Measurements from ENCODE around the gene NISCH. TPM values are rescaled to one million over a fixed set of nuclear protein-coding genes. Genes with fewer than 3 reads are reported as not detected.

Gene NISCH
- total and polyA plus RNA-seq, 2 of the 8 experiments (the other 6 are each of a cell fraction or from before 2014, with no cell fraction given) = 71.2 to 71.9 TPM

DNA sequence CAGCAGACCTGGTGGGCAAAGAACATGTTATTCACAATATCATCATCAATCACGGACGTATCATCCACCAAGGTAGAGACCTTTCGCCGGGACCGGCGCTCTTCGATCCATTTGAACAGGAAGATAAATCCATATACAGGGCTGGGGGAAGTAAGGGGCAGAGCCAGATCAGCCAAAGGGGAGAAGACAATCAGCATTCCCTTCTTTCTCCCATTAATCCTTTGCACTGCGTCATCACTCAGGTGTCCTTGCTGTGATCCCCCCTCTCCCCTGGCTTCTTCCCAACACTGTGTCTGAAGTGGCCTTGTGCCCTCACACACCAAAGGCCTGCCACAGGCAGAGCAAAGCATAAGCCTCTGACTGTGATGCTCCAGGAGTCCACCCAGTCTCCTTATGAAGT, 46.9 kb upstream of the NISCH start (continued):
- TF ChIP-seq RXRA (IDR thresholded peaks at IDR 0.05; ENCODE audit: insufficient read depth, low read depth, low read length) (no peak), ASH2L (IDR thresholded peaks at IDR 0.05; ENCODE audit: low read length) (no peak), GABPA (IDR thresholded peaks at IDR 0.05; ENCODE audit: borderline replicate concordance, insufficient read depth, low read length) (no peak), SP2 (IDR thresholded peaks at IDR 0.05; ENCODE audit: low read length) (no peak), BCL11A (IDR thresholded peaks at IDR 0.05; ENCODE audit: low read depth in 2 of 2, low read length in 2 of 2) (no peak), POLR2A (IDR thresholded peaks at IDR 0.05; ENCODE audit: control extremely low read depth in 1 of 2, low read depth in 2 of 2, low read length in 2 of 2) (no peak)
- TF ChIP-seq, protein P1, sequence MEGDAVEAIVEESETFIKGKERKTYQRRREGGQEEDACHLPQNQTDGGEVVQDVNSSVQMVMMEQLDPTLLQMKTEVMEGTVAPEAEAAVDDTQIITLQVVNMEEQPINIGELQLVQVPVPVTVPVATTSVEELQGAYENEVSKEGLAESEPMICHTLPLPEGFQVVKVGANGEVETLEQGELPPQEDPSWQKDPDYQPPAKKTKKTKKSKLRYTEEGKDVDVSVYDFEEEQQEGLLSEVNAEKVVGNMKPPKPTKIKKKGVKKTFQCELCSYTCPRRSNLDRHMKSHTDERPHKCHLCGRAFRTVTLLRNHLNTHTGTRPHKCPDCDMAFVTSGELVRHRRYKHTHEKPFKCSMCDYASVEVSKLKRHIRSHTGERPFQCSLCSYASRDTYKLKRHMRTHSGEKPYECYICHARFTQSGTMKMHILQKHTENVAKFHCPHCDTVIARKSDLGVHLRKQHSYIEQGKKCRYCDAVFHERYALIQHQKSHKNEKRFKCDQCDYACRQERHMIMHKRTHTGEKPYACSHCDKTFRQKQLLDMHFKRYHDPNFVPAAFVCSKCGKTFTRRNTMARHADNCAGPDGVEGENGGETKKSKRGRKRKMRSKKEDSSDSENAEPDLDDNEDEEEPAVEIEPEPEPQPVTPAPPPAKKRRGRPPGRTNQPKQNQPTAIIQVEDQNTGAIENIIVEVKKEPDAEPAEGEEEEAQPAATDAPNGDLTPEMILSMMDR (IDR thresholded peaks at IDR 0.05; ENCODE audit: control extremely low read depth in 1 of 3, insufficient read depth in 1 of 3, low read depth in 1 of 3, low read length in 3 of 3) = no peak

Data from H1 (cell line).